ENCODE measurements around the gene CDK13.

GRCh38 chr7:40001649-40002048 is 51.6 kb downstream of the CDK13 start:
- TF ChIP-seq CTCF (IDR thresholded peaks at IDR 0.05) = no peak
- no peak for TF ChIP-seq EP300 (IDR thresholded peaks at IDR 0.05)
- TF ChIP-seq POLR2A (IDR thresholded peaks at IDR 0.05; ENCODE audit: low read depth) = no peak
- no peak for TF ChIP-seq POLR2AphosphoS5 (IDR thresholded peaks at IDR 0.05)
